B cell (primary cell): ENCODE results near the gene DMAC2. TPM values are rescaled to one million over a fixed set of nuclear protein-coding genes. Genes with fewer than 3 reads are reported as not detected.

Experiments used
- ATAC-seq: fragments of 200-7000 bp; cut with Tn5 transposase; one replicate; pipeline ENCODE4 v1.10.0; 2021; ENCODE audit warnings: low read depth, mild to moderate bottlenecking, moderate number of reproducible peaks, moderate library complexity
- CTCF ChIA-PET: fragments of 350-600 bp; sonication (Branson Sonifier 250); formaldehyde crosslinking; loops from one replicate; lab custom pipeline; 2021; ENCODE audit warnings: antibody characterized with exemption, inconsistent platforms; lab: Charles Lee
- POLR2A ChIA-PET: fragments of 350-600 bp; sonication (Branson Sonifier 250); formaldehyde crosslinking; loops from one replicate; lab custom pipeline; 2021; ENCODE audit warnings: antibody characterized with exemption; lab: Charles Lee
- DNase-seq: peaks from one replicate; pipeline ENCODE4 v3.0.0; 2013
- H2AFZ ChIP-seq: 2 replicates; pipeline ENCODE4 v1.6.1; 2012; ENCODE audit warnings: mild to moderate bottlenecking, low read depth, low read length; ENCODE audit not compliant: insufficient read depth, poor library complexity, severe bottlenecking
- H3K27ac ChIP-seq, 2 donors: 1 replicate in 1 of 2; 2 replicates in 1 of 2; pipeline ENCODE4 v1.5.1; 2012 to 2013; ENCODE audit warnings: low read length in 2 of 2, mild to moderate bottlenecking in 2 of 2, moderate library complexity in 1 of 2
- H3K27me3 ChIP-seq, 4 experiments: fragments of 200-600 bp in 1 of 4; sonication (generic) in 1 of 4; replicated peaks in 1 of 4; 1 replicate in 2 of 4; 2 replicates in 2 of 4; pipeline versions ENCODE4 v1.6.1 to v1.7.0; 2013 to 2016; ENCODE audit warnings: low read length in 3 of 4, mild to moderate bottlenecking in 2 of 4, mixed read lengths in 1 of 4, moderate library complexity in 1 of 4; ENCODE audit not compliant: insufficient read depth in 4 of 4, control insufficient read depth in 3 of 4; ENCODE audit errors: control extremely low read depth in 1 of 4
- H3K36me3 ChIP-seq, 2 experiments: replicated peaks in 1 of 2; 1 replicate in 1 of 2; 2 replicates in 1 of 2; pipeline versions ENCODE4 v1.6.1 to v1.7.1; 2013; ENCODE audit warnings: low read length in 1 of 2; ENCODE audit not compliant: insufficient read depth in 2 of 2, control insufficient read depth in 1 of 2; ENCODE audit errors: control extremely low read depth in 1 of 2, extremely low read depth in 1 of 2
- H3K4me1 ChIP-seq, 2 donors: fragments of 200-600 bp in 1 of 2; sonication (generic) in 1 of 2; 1 replicate in 1 of 2; 2 replicates in 1 of 2; pipeline versions ENCODE4 v1.5.1 to v1.6.1; 2013 to 2017; ENCODE audit warnings: low read length in 2 of 2; ENCODE audit not compliant: control insufficient read depth in 2 of 2, insufficient read depth in 2 of 2
- H3K4me2 ChIP-seq: replicated peaks from 2 replicates; pipeline ENCODE3; 2012; ENCODE audit warnings: mild to moderate bottlenecking, low read depth, low read length; ENCODE audit not compliant: poor library complexity, severe bottlenecking
- H3K4me3 ChIP-seq, 5 experiments: fragments of 200-600 bp in 1 of 5; sonication (generic) in 1 of 5; 1 replicate in 3 of 5; 2 replicates in 2 of 5; pipeline versions ENCODE4 v1.5.1 to v1.7.0; 2011 to 2016; ENCODE audit warnings: low read length in 4 of 5, mild to moderate bottlenecking in 4 of 5, low read depth in 2 of 5, control low read depth in 1 of 5, moderate library complexity in 1 of 5; ENCODE audit not compliant: insufficient read depth in 1 of 5; ENCODE audit errors: control extremely low read depth in 1 of 5, extremely low read depth in 1 of 5
- H3K79me2 ChIP-seq: fragments of 200-600 bp; sonication (generic); one replicate; pipeline ENCODE4 v1.6.0; 2016; ENCODE audit warnings: low read length; ENCODE audit not compliant: control insufficient read depth, insufficient read depth
- H3K9ac ChIP-seq: fragments of 200-600 bp; sonication (generic); 2 replicates; pipeline ENCODE4 v1.6.1; 2017; ENCODE audit warnings: mild to moderate bottlenecking, low read length, moderate library complexity
- H3K9me3 ChIP-seq, 3 donors: one replicate each; pipeline versions ENCODE4 v1.6.1 to v1.7.1; 2013; ENCODE audit warnings: low read length in 2 of 3; ENCODE audit not compliant: control insufficient read depth in 2 of 3, insufficient read depth in 1 of 3; ENCODE audit errors: control extremely low read depth in 1 of 3
- H4K20me1 ChIP-seq: 2 replicates; pipeline ENCODE4 v1.6.0; 2012; ENCODE audit warnings: mild to moderate bottlenecking, low read length; ENCODE audit not compliant: insufficient read depth, control insufficient read depth, poor library complexity, severe bottlenecking
- H3K27ac Mint-ChIP-seq: one replicate; pipeline ENCODE4 v1.8.0; 2021; ENCODE audit warnings: mixed read lengths
- H3K27me3 Mint-ChIP-seq: one replicate; pipeline ENCODE4 v1.8.0; 2021; ENCODE audit warnings: mixed read lengths
- H3K4me1 Mint-ChIP-seq: one replicate; pipeline ENCODE4 v1.8.0; 2021; ENCODE audit warnings: mixed read lengths
- H3K4me3 Mint-ChIP-seq: one replicate; pipeline ENCODE4 v1.8.0; 2021; ENCODE audit warnings: mixed read lengths
- H3K9me3 Mint-ChIP-seq: one replicate; pipeline ENCODE4 v1.8.0; 2022; ENCODE audit warnings: mixed read lengths; ENCODE audit not compliant: insufficient read depth
- EZH2 ChIP-seq: IDR thresholded peaks from 2 replicates; pipeline ENCODE4 v1.6.1; 2012; ENCODE audit warnings: borderline replicate concordance, low read depth, mild to moderate bottlenecking, moderate library complexity, low read length; ENCODE audit not compliant: insufficient read depth, poor library complexity, severe bottlenecking
- WGBS: methylation state at CpG from one replicate; pipeline ENCODE4 v1.1.5; 2013; ENCODE audit warnings: missing lambda C conversion rate; ENCODE audit not compliant: insufficient coverage; 5-methylcytosine and 5-hydroxymethylcytosine counted together
- intact Hi-C: fragments of 100-400 bp; cut with micrococcal nuclease; formaldehyde crosslinking; loops from one replicate; pipeline ENCODE4 v1.10.0; 2022
- polyA plus RNA-seq: library from polyadenylated mRNA; depleted of rRNA; stranded (reverse); fragments of >200 nt; gene quantifications from 2 replicates; pipeline ENCODE4 v1.2.3, GENCODE V29; 2012
- total RNA-seq, 2 donors: library from RNA; stranded (reverse); fragments of 120-200 nt in 1 of 2; gene quantifications; 1 replicate in 1 of 2; 2 replicates in 1 of 2; pipeline versions ENCODE4 v1.2.3 to v1.2.4, GENCODE V29; 2013 to 2022
- TF ChIP-seq, protein P1 (sequence below): fragments of 200-600 bp; IDR thresholded peaks from one replicate; pipeline ENCODE4 v1.8.0; 2022; ENCODE audit warnings: antibody characterized with exemption, mild to moderate bottlenecking

DMAC2 gene
- total and polyA plus RNA-seq, 2 donors (not counting 1 experiment from before 2014, with no cell fraction given), result 31.8 to 41.7 TPM

DNA sequence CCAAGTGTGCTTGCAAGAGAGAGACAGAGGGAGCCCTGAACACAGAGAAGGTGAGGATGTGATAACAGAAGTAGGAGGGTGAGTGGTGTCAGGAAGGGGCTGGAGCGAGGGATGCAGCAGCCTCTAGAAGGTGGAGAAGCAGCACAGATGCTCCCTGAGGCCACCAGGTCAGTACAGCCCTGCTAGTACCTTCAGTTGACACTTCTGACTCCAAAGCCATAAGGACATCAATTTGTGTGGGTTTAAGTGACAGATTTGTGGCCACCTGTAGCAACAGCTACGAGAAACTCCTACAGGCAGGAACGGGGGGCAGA is 10.1 kb upstream of the DMAC2 start:
- peaks cover 4% of the 10 kb centered on the region for H3K27me3 Mint-ChIP-seq
- DNase-seq (no peak), ATAC-seq (no peak)
- Histone ChIP-seq H3K79me2 (no peaks in the 10 kb centered on the region), H3K4me3 (no peak overlapping the region), H4K20me1 (no peaks in the 10 kb centered on the region), H3K9ac (no peak overlapping the region), H3K4me2 (no peak overlapping the region), H3K27me3 (no peaks in the 10 kb centered on the region), H3K9me3 (no peaks in the 10 kb centered on the region), H3K27ac (no peak overlapping the region), H3K36me3 (no peaks in the 10 kb centered on the region), H2AFZ (peak overlapping the region; percentile 74), H3K4me1 (peaks cover 12 to 22% of the 10 kb centered on the region in 2 donors)
- CTCF ChIA-PET, result interaction anchor here (0.7 to 10.9 kb wide), 26 partner anchors 7 to 246 kb away, joined by 3 to 442 read pairs (median 6); partner anchors contain the start of genes B3GNT8, B9D2, CEACAM21 and DMAC2
- POLR2A ChIA-PET, result interaction anchor here (0.7 kb wide), 1 partner anchor 56 kb away, joined by 3 read pairs; no protein-coding TSS in a partner anchor
- no peak overlapping the region for H3K4me3 Mint-ChIP-seq
- no peak for TF ChIP-seq EZH2
- TF ChIP-seq, protein P1, sequence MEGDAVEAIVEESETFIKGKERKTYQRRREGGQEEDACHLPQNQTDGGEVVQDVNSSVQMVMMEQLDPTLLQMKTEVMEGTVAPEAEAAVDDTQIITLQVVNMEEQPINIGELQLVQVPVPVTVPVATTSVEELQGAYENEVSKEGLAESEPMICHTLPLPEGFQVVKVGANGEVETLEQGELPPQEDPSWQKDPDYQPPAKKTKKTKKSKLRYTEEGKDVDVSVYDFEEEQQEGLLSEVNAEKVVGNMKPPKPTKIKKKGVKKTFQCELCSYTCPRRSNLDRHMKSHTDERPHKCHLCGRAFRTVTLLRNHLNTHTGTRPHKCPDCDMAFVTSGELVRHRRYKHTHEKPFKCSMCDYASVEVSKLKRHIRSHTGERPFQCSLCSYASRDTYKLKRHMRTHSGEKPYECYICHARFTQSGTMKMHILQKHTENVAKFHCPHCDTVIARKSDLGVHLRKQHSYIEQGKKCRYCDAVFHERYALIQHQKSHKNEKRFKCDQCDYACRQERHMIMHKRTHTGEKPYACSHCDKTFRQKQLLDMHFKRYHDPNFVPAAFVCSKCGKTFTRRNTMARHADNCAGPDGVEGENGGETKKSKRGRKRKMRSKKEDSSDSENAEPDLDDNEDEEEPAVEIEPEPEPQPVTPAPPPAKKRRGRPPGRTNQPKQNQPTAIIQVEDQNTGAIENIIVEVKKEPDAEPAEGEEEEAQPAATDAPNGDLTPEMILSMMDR, result no peak
- no peaks in the 10 kb centered on the region for H3K9me3 Mint-ChIP-seq
- 75% methylated on average over 1 of the region's 3 CpGs for WGBS
- peaks cover 23% of the 10 kb centered on the region for H3K4me1 Mint-ChIP-seq
- intact Hi-C loops, result loop anchor here (1.0 kb wide), 6 partner anchors 66 to 145 kb away; no protein-coding TSS in a partner anchor
- no peak overlapping the region for H3K27ac Mint-ChIP-seq

DNA sequence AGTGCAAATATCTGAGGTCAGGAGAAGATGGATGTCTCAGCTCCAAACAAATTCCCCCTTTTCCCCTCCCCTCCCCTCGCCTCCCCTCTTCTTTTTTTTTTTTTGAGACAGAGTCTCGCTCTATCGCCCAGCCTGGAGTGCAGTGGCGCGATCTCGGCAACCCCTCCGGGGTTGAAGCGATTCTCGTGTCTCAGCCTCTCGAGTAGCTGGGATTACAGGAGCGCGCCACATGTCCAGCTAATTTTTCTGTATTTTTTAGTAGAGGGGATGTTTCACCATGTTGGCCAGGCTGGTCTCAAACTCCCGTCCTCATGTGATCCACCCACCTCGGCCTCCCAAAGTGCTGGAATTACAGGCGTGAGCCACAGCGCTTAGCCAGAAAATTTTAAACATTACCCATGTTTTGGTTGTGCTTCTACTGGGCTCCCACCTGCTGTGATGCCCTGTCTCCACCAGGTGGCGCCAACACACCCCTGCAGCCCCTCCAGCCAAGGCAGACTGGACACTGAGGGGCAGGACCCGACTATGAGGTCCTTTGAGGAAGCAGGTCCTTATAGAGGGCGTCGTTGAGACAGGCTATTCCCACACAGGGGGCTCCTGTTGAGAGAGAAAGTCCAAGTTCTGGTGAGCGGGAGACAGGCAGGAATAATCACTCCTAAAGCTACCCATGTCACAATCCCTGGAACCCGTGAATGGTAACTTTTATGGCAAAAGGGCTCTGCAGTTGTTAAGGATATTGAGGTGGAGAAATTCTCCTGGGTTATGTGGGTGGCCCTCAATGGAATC is 9.6 kb upstream of the DMAC2 start:
- Histone ChIP-seq H3K27me3 (peaks cover 0 to 1% (median 0%) of the 10 kb centered on the region in 4 experiments), H3K36me3 (no peaks in the 10 kb centered on the region), H2AFZ (peak overlapping the region; percentile 74), H3K27ac (no peak overlapping the region), H3K9me3 (no peaks in the 10 kb centered on the region), H3K4me2 (peak overlapping the region; percentile 72), H3K4me1 (peaks cover 12 to 20% of the 10 kb centered on the region in 2 donors), H3K4me3 (peak overlapping the region in 3 of 5 experiments; percentile 31 to 48 (median 35)), H3K9ac (peak overlapping the region; percentile 53), H3K79me2 (no peaks in the 10 kb centered on the region), H4K20me1 (no peaks in the 10 kb centered on the region)
- Mint-ChIP-seq H3K27me3 (peaks cover 5% of the 10 kb centered on the region), H3K27ac (peak overlapping the region; percentile 44), H3K9me3 (no peaks in the 10 kb centered on the region), H3K4me3 (peak overlapping the region; percentile 74), H3K4me1 (peaks cover 20% of the 10 kb centered on the region)
- ChIA-PET POLR2A (interaction anchor here (0.6 to 1.0 kb wide), 3 partner anchors 114 to 136 kb away, joined by 4 to 7 read pairs (median 5); no protein-coding TSS in a partner anchor), CTCF (interaction anchor here (0.7 to 10.9 kb wide), 32 partner anchors 8 to 316 kb away, joined by 3 to 442 read pairs (median 5); partner anchors contain the start of genes B3GNT8, B9D2, CEACAM21 and DMAC2)
- ATAC-seq (peak; percentile 97), DNase-seq (peak; percentile 82)
- intact Hi-C loops, result loop anchor here (1.0 kb wide), 6 partner anchors 67 to 146 kb away; no protein-coding TSS in a partner anchor
- WGBS, result 3% methylated on average over 13 of the region's 22 CpGs
- no peak for TF ChIP-seq EZH2
- TF ChIP-seq, protein P1, result peak; percentile 99
